A172 (cell line): ENCODE data around the gene XAF1. TPM values are rescaled to one million over a fixed set of nuclear protein-coding genes. Genes with fewer than 3 reads are reported as not detected.
"Not testable (repeated sequence)": the region's sequence is repeated elsewhere in the genome, so short reads cannot be mapped to it uniquely, and the experiment has no call there.

Source experiments
- DNase-seq: peaks from one replicate; pipeline ENCODE4 v3.0.0-alpha.2; 2015; ENCODE audit warnings: low spot score
- total RNA-seq: library from RNA; depleted of rRNA; stranded (reverse); fragments of >200 nt; shearing (Covaris generic); gene quantifications from 2 replicates; pipeline ENCODE4 v1.2.3, GENCODE V29; 2014; rRNA removed

Gene XAF1
- total RNA-seq, 1 experiment from 2014 or later = not detected

DNA sequence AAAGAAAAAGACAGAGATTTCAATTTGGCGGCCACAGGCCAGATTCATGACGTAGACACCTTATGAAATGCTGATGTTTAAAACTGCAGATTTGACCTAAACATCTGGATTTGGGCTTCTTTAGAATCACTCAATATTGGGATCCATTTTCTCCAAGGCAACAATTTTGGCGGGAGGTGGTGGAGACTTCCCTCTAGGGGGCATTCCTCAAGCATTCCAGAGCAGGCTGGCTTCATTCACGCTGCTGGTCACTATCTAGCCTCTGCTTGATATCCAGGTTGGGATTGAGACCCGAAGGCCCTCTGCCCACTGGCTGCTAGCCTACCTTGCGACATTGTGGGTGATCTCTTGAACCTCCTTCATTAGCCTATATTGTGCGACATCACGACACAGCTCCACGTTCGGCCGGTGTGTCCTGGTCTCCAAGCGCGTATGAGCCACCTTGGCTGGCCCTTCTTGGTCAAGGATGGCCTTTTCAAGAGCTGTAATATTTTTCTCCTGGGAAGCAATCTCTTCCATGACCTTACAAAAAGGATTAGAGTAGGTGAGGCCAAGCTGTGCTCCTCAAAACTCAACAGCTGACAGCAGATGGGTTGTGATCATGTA is 44.7 kb downstream of the XAF1 start:
- no peak for DNase-seq

DNA sequence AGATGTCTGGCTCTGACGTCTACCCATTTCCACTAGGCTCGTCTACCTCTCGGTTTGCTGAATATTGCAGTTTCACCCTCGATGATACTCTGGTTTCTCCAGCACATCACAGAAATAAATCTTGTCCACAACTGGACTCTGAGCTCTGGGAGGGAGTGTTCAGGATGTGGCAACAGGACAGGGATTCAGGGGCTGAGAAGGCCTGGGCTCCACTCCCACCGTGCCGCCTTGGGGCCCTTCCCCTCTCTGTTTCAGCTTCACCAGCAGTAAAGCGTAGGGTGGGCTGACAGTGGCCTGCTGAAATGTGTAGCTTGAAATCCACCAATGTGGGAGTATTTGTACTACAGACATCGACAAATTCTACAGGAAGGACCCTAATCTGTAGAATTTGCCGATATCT is 55.7 kb downstream of the XAF1 start:
- DNase-seq = no peak

DNA sequence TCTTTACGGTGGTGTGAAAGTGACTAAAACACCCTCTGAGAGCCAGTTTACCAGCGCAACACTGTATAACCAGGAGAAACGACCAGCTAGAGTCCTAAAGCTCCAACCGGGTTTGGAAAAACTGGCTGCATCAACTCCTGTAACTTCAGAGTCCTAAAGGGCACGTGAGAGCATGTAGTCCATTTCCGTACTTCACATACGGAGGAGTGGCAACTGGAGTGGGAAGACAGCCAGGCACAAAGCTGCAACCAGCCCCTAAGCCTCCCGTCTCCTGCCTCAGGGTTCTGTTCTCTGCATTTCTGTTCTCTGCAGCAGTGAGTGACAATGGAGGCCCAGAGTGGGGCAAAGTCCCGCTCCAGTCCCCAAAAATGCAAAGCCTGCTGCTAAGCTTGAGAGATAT is 56.4 kb downstream of the XAF1 start:
- DNase-seq = no peak

DNA sequence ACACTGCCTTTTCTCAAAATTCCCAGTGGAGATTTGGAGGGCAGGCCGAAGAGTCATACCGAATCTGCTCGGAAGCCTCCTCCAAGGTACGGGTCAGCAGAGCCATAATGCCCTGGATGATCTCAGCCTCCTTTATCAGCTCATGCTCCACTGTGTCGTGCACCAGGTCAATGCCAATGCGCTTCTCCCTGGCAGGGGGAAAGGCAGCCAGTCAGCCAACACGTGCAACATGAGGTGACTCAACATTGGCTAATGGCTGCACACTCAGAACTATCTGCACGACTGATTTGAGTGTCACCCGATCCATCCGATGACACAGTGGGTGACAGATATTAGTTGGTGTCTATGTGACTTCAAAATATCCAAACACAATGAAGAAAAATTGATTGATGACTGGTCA is 59.9 kb downstream of the XAF1 start:
- DNase-seq = no peak

DNA sequence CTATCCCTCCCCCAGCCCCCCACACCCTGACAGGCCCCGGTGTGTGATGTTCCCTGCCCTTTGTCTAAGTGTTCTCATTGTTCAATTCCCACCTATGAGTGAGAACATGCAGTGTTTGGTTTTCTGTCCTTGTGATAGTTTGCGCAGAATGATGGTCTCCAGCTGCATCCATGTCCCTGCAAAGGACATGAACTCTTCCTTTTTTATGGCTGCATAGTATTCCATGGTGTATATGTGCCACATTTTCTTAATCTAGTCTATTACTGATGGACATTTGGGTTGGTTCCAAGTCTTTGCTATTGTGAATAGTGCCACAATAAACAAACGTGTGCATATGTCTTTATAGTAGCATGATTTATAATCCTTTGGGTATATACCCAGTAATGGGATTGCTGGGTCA is 60.5 kb downstream of the XAF1 start:
- not testable (repeated sequence) for DNase-seq

DNA sequence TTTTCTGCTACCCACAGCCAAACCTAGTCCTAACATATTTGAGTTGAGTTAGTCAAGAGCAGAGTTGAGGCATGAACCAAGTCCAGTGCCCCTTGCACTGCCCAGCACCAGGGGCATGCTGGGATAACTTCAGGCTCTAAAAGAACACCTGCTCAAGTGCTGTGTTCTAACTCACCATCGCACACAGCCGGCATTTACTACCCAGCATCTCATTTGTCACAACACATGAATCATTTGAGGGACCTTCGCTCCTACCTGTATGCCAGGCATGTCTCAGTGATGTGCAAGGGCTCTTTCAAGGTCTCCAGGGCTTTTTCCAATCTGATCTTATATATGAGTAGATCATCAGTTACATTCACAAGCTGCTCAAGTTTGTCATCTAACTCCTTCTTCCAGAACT is 63.1 kb downstream of the XAF1 start:
- DNase-seq = no peak

DNA sequence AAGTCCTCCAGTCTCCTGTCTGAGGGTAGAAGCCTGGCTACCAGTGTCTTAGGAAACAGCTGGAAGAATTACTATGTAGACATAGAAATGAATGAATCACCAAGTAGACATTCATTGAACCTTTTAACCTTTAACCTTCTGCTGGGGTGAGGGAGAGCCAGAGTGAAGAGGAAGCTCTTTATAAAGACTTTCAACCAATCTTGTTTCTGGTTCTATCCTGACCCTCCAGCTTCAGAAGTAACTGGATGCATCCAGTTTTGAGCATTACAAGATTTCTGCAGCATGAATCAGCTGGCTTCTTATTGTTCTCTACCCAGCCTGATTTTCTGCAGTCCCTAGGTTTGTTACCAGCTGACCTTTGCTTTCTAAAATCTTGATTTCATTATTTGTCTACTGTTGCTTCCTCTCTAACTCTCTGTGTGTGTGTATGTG is 67.2 kb downstream of the XAF1 start:
- DNase-seq = peak; percentile 19

Other genes with a start within 250 kb of the XAF1 start
- gene PITPNM3, start 199.5 kb upstream of the XAF1 start, total RNA-seq = 9.8 and 13.0 TPM in 2 replicates
- 18.8 and 21.7 TPM in 2 replicates for gene KIAA0753, start 115.3 kb upstream of the XAF1 start, total RNA-seq
- gene TXNDC17, start 115.0 kb upstream of the XAF1 start, total RNA-seq = 128 and 236 TPM in 2 replicates
- gene MED31, start 104.4 kb upstream of the XAF1 start, total RNA-seq = 28.1 and 29.1 TPM in 2 replicates
- 0.24 and 0.89 TPM in 2 replicates for gene C17orf100, start 104.3 kb upstream of the XAF1 start, total RNA-seq
- gene SLC13A5, start 42.7 kb upstream of the XAF1 start, total RNA-seq = 0.10 TPM in 1 of 2 replicates, not detected in the other
- 0.31 TPM in 1 of 2 replicates, not detected in the other for gene FBXO39, start 20.2 kb downstream of the XAF1 start, total RNA-seq
- not detected in 2 replicates for gene TEKT1, start 75.7 kb downstream of the XAF1 start, total RNA-seq
- gene ALOX12, start 240.0 kb downstream of the XAF1 start, total RNA-seq = not detected in 2 replicates